Fibroblast of the conjunctiva (primary cell): Measurements from ENCODE around the gene LETM1.

ENCODE experiments used
- DNase-seq: peaks from one replicate; pipeline ENCODE4 v3.0.0-alpha.2; 2010; ENCODE audit warnings: low read depth

LETM1 gene

DNA sequence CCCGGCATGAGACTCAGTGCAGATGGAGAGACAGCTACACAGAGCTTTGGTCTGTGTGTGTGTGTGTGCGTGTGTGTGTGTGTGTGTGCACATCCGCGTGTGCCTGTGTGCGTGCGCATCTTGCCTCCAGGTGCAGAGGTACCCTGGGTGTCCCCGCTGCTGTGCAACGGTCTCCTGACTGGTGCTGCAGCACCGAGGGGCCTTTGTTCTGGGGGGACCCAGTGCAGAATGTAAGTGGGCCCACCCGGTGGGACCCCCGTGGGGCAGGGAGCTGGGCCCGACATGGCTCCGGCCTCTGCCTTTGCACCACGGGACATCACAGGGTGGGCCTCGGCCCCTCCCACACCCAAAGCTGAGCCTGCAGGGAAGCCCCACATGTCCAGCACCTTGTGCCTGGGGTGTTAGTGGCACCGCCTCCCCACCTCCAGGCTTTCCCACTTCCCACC, 48.6 kb downstream of the LETM1 start:
- no peak for DNase-seq

GRCh38 chr4:1806596-1807331, 49.2 kb downstream of the LETM1 start:
- no peak for DNase-seq

GRCh38 chr4:1806223-1806564, 49.8 kb downstream of the LETM1 start:
- no peak for DNase-seq

- no peak for DNase-seq
Observed at GRCh38 chr4:1805493-1806222, 50.3 kb downstream of the LETM1 start.

GRCh38 chr4:1804638-1805492, 51.1 kb downstream of the LETM1 start:
- DNase-seq, result no peak

DNA sequence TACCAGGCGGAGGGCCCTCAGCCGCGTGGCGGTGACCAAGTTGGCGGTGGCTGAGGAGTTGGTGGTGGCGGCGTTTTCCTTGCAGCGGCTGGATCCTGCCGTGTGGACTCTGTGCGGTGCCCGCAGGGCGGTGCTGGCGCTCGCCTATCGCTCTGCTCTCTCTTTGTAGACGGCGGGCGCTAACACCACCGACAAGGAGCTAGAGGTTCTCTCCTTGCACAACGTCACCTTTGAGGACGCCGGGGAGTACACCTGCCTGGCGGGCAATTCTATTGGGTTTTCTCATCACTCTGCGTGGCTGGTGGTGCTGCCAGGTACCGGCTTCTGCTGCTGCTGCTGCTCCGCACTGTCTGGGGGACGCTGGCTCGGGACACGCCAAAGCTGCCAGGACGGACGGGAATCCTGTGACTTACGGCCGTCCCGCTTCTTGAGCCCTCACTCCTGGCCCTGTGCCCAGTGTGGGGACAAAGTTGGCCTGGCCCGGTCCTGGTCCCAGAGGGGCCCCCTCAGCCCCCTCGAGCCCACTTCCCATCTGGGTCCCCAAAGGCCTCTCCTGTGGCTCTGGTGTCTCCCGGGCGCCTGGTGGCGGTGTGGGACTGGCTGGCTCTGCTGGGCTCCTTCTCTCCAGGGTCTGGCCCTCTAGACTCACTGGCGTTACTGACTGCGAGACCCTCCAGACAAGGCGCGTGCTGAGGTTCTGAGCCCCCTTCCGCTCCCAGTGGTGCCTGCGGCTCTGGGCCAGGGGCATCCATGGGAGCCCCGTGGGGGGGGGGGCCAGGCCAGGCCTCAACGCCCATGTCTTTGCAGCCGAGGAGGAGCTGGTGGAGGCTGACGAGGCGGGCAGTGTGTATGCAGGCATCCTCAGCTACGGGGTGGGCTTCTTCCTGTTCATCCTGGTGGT, 52.2 kb downstream of the LETM1 start:
- DNase-seq, result no peak

- DNase-seq, result no peak
Observed at GRCh38 chr4:1802720-1803522, 53.0 kb downstream of the LETM1 start.

GRCh38 chr4:1802151-1802715, 53.7 kb downstream of the LETM1 start:
- peak; percentile 16 for DNase-seq

DNA sequence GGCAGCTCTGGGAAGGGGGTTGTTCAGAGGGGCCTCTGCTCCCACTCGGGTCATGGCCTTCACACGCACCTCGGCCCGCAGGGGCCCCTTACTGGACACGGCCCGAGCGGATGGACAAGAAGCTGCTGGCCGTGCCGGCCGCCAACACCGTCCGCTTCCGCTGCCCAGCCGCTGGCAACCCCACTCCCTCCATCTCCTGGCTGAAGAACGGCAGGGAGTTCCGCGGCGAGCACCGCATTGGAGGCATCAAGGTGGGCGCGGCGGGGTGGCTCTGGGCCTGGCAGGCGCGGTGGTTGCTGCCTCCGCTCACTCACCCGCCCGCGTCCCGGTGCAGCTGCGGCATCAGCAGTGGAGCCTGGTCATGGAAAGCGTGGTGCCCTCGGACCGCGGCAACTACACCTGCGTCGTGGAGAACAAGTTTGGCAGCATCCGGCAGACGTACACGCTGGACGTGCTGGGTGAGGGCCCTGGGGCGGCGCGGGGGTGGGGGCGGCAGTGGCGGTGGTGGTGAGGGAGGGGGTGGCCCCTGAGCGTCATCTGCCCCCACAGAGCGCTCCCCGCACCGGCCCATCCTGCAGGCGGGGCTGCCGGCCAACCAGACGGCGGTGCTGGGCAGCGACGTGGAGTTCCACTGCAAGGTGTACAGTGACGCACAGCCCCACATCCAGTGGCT, 54.5 kb downstream of the LETM1 start:
- DNase-seq, result no peak

DNA sequence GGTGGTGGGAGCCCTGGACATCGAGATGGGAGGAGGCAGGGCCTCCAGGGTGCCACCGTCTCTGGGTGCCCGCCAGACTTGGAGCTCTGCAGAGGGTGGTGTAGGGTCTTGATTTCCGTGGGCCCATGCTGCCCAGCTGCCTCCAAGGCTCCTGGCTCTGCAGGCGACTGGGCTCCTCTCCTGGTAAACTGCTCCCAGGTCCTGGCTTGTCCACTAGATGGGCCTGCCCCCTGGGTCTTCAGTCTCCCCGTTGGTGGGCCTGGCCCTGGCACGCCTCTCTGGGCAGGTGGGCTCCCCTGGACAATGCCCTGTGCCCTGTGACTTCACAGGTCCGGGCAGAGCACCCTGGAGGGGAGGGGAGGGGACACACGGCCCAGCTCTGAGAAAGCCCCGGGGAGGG, 55.2 kb downstream of the LETM1 start:
- no peak for DNase-seq

- no peak for DNase-seq
Observed at GRCh38 chr4:1799387-1800375, 56.3 kb downstream of the LETM1 start.

GRCh38 chr4:1798580-1799386, 57.2 kb downstream of the LETM1 start:
- no peak for DNase-seq

GRCh38 chr4:1797861-1798579, 57.9 kb downstream of the LETM1 start:
- DNase-seq, result no peak

DNA sequence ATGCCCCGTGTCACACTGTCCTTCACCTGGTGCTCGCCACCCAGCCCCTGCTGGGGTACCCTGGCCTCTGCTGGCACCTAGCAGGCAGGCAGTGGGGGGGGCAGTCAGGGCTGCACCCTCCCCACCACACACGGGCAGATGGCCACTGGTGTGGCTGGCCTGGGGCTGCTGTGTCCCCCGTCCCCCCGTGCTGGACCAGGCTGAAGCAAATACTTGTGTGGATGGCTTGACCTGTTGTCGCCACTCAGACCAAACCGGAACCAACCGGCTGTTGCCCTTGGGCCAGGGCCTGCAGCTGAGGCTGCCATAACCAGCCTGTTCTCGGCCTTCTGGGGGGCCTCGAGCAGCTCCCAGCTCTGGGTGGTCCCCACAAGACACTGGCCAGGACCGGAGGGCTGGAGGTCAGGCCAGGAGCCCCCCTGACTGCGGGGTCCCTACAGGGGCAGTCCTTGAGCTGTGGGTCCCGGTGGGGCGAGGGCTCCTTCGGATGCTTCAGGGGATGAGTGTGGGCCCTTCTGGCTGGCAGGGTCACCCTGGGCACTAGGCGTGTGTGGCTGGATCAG, 58.6 kb downstream of the LETM1 start:
- DNase-seq, result no peak

GRCh38 chr4:1796486-1797204, 59.3 kb downstream of the LETM1 start:
- no peak for DNase-seq
